ENCODE results near the gene SPECC1L. TPM values are rescaled to one million over a fixed set of nuclear protein-coding genes. Genes with fewer than 3 reads are reported as not detected.
A peak's percentile ranks its signal among the peaks of the same experiment; 100 is the strongest.
"Not testable (repeated sequence)": the region's sequence is repeated elsewhere in the genome, so short reads cannot be mapped to it uniquely, and the experiment has no call there.

SPECC1L gene
- total and polyA plus RNA-seq, 8 donors: 6.0 to 53.1 (median 21.8) TPM

GRCh38 chr22:24290459-24290858 is 19.8 kb downstream of the SPECC1L start:
- Histone ChIP-seq H3K27me3 (no peaks in the 10 kb centered on the region), H3K4me1 (peaks cover 18 to 75% (median 48%) of the 10 kb centered on the region in 4 donors), H3K9me3 (no peaks in the 10 kb centered on the region), H3K27ac (peak overlapping the region in 3 of 5 donors; percentile 54 to 69 (median 56)), H3K4me3 (no peak overlapping the region), H3K36me3 (no peaks in the 10 kb centered on the region)
- TF ChIP-seq POLR2A (IDR thresholded peaks at IDR 0.05): no peak
- TF ChIP-seq EP300 (IDR thresholded peaks at IDR 0.05): no peak
- TF ChIP-seq, protein P1, sequence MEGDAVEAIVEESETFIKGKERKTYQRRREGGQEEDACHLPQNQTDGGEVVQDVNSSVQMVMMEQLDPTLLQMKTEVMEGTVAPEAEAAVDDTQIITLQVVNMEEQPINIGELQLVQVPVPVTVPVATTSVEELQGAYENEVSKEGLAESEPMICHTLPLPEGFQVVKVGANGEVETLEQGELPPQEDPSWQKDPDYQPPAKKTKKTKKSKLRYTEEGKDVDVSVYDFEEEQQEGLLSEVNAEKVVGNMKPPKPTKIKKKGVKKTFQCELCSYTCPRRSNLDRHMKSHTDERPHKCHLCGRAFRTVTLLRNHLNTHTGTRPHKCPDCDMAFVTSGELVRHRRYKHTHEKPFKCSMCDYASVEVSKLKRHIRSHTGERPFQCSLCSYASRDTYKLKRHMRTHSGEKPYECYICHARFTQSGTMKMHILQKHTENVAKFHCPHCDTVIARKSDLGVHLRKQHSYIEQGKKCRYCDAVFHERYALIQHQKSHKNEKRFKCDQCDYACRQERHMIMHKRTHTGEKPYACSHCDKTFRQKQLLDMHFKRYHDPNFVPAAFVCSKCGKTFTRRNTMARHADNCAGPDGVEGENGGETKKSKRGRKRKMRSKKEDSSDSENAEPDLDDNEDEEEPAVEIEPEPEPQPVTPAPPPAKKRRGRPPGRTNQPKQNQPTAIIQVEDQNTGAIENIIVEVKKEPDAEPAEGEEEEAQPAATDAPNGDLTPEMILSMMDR (IDR thresholded peaks at IDR 0.05): no peak
- TF ChIP-seq POLR2AphosphoS5 (IDR thresholded peaks at IDR 0.05): no peak
- intact Hi-C loops (cut with DNase I; ENCODE audit: low total_unique reads): no loop called here
- DNase-seq: no peak

DNA sequence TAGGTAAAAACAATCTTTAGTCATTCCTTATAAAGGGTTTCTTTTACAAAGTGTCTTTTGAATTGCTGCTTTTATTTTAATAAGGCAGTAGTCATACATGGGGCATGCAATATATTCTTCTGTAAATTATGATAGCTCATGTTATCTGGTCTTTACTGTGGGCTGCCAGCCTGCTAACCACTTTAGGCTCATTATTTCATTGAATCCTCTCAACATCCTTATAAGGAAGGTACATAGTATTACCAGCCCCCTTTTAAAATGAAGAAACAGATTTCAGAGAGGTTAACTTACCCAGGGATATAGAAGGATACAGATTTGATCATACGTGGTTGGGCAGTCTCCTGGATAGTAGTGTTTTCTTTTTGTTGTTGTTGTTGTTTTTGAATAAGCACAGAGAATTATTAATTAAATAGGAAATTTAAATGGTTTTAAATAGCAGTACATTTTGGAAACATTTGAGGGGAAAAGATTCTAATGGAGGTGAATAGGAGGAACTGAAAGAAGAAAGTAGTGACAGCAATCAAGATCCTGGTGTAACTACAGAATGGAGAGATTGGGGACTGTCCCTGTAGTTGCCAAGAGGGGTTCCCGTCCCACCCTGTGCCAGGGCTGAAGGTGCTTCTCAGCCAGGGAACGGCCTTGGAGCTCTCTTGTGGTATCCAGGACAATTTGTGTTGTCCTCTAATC is 21.0 kb downstream of the SPECC1L start:
- TF ChIP-seq, protein P1 (IDR thresholded peaks at IDR 0.05): no peak
- no peak for TF ChIP-seq POLR2A (IDR thresholded peaks at IDR 0.05)
- TF ChIP-seq EP300 (IDR thresholded peaks at IDR 0.05): no peak
- TF ChIP-seq POLR2AphosphoS5 (IDR thresholded peaks at IDR 0.05): no peak
- H3K9me3 ChIP-seq: no peaks in the 10 kb centered on the region
- intact Hi-C loops (cut with DNase I; ENCODE audit: low total_unique reads): no loop called here
- DNase-seq: no peak
- peak overlapping the region in 1 of 5 donors; percentile 69 for H3K27ac ChIP-seq
- H3K27me3 ChIP-seq: no peaks in the 10 kb centered on the region
- H3K36me3 ChIP-seq: no peaks in the 10 kb centered on the region
- H3K4me3 ChIP-seq: no peak overlapping the region
- H3K4me1 ChIP-seq: peaks cover 18 to 71% (median 42%) of the 10 kb centered on the region in 4 donors
- WGBS, 5 donors: 83 to 90% (median 87%) methylated on average over 3 of the region's 3 CpGs

DNA sequence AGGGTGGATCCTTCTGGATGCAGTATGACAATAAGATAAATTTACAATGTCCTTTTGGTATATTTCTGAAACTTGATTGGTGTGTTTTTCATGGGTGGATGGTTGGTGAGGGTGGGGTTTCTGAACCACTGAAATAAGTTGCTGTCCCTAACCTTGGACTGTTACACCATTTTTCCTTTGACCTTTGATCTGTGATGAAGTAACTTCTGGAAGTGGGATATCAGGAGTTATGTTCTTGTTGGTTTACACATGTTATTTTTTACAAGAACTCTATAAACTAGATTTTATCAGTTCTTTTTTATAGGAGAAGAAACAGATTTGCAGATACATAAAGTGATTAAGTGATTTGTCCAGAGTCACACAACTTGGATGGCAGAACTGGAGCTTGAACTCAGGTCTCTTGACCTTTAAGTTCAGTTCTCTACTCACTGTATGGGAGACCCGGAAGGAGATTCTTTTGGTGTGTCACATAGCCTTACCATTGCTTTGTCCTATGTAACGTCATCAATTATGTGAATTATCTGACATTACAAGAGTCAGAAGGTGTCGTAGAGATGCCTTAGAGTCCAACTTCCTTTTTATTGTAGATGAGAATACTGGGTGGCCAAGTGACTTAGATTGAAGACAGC is 21.7 kb downstream of the SPECC1L start:
- DNase-seq; H3K9me3 ChIP-seq; H3K36me3 ChIP-seq; intact Hi-C loops (cut with DNase I; ENCODE audit: low total_unique reads); H3K27me3 ChIP-seq; H3K4me3 ChIP-seq: not testable (repeated sequence)
- 60 to 100% (median 93%) methylated on average over 1 to 3 of the region's 3 CpGs for WGBS, 5 donors
- H3K4me1 ChIP-seq: peaks cover 18 to 65% (median 40%) of the 10 kb centered on the region in 4 donors
- peak overlapping the region in 1 of 5 donors; percentile 69 for H3K27ac ChIP-seq

GRCh38 chr22:24294913-24295312 is 24.3 kb downstream of the SPECC1L start:
- H3K4me3 ChIP-seq; H3K27me3 ChIP-seq; H3K9me3 ChIP-seq; intact Hi-C loops (cut with DNase I; ENCODE audit: low total_unique reads); H3K36me3 ChIP-seq; H3K27ac ChIP-seq; DNase-seq: not testable (repeated sequence)
- 0 to 43% (median 11%) methylated on average over 1 of the region's 1 CpG for WGBS, 5 donors
- peaks cover 12 to 52% (median 34%) of the 10 kb centered on the region in 4 donors for H3K4me1 ChIP-seq

- intact Hi-C loops (cut with DNase I; ENCODE audit: low total_unique reads); H3K36me3 ChIP-seq; H3K27me3 ChIP-seq; H3K27ac ChIP-seq; H3K9me3 ChIP-seq; H3K4me3 ChIP-seq; DNase-seq: not testable (repeated sequence)
- 50 to 64% (median 57%) methylated on average over 4 of the region's 4 CpGs for WGBS, 5 donors
- peaks cover 21 to 62% (median 42%) of the 10 kb centered on the region in 4 donors for H3K4me1 ChIP-seq
These were observed 28.0 kb downstream of the SPECC1L start for GRCh38 chr22:24298497-24299155.

DNA sequence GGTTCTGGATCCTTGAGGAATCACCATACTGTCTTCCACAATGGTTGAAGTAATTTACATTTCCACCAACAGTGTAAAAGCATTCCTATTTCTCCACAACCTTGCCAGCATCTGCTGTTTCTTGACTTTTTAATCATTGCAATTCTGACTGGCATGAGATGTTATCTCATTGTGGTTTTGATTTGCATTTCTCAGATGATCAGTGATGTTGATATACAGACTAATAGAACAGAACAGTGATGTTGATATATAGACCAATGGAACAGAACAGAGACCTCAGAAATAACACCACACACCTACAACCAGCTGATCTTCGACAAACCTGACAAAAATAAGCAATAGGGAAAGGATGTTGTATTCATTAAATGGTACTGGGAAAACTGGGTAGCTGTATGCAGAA is 29.9 kb downstream of the SPECC1L start:
- WGBS, 5 donors: 78 to 97% (median 92%) methylated on average over 1 of the region's 1 CpG
- H3K36me3 ChIP-seq; H3K4me3 ChIP-seq; DNase-seq; H3K27ac ChIP-seq; H3K27me3 ChIP-seq; intact Hi-C loops (cut with DNase I; ENCODE audit: low total_unique reads); H3K9me3 ChIP-seq: not testable (repeated sequence)
- H3K4me1 ChIP-seq: peaks cover 39 to 73% (median 57%) of the 10 kb centered on the region in 4 donors

Measured in stomach (tissue), 9 donors.